ENCODE results near the gene BMPR1B. TPM values are rescaled to one million over a fixed set of nuclear protein-coding genes. Genes with fewer than 3 reads are reported as not detected.

The BMPR1B gene
- total and polyA plus RNA-seq, 2 experiments from 2014 or later = 1.6 to 3.3 TPM

DNA sequence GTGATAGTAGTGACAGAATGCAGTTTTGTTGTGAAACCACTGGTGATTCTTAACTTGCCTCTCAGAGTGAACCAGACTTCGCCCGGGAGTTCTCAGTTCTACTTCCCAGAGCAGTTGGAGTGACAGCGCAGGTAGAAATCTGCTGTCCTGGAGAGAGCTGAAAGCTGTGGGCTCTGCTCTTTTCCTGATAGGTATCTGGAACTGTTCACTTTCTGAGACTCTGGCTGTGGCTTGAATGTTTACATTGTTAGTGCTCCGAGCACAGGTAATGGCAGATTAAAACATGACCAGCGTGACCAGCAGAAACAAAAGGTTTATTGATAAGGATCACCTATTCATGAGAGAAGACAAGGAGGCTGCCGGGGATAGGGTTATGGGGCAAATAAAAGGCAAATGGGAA is 360.7 kb downstream of the BMPR1B start:
- peak; percentile 50 for DNase-seq (ENCODE audit: low spot score)
- Histone ChIP-seq H4K20me1 (ENCODE audit: insufficient read depth, poor library complexity, severe bottlenecking) (no peaks in the 10 kb centered on the region), H3K9me2 (replicated peaks; ENCODE audit: insufficient read depth) (no peaks in the 10 kb centered on the region), H3K4me2 (peak overlapping the region; percentile 69), H3K4me1 (ENCODE audit: insufficient read depth) (no peaks in the 10 kb centered on the region), H2AFZ (peak overlapping the region; percentile 18), H3K4me3 (no peak overlapping the region), H3K27me3 (no peaks in the 10 kb centered on the region), H3K9me3 (ENCODE audit: low read depth) (no peaks in the 10 kb centered on the region), H3K79me2 (no peaks in the 10 kb centered on the region), H3K36me3 (replicated peaks; ENCODE audit: insufficient read depth, low read depth) (no peaks in the 10 kb centered on the region), H3K27ac (peak overlapping the region; percentile 29)
- 23% methylated on average over 6 of the region's 6 CpGs for WGBS (ENCODE audit: low lambda C conversion rate, missing lambda C conversion rate)
- TF ChIP-seq, protein P1, sequence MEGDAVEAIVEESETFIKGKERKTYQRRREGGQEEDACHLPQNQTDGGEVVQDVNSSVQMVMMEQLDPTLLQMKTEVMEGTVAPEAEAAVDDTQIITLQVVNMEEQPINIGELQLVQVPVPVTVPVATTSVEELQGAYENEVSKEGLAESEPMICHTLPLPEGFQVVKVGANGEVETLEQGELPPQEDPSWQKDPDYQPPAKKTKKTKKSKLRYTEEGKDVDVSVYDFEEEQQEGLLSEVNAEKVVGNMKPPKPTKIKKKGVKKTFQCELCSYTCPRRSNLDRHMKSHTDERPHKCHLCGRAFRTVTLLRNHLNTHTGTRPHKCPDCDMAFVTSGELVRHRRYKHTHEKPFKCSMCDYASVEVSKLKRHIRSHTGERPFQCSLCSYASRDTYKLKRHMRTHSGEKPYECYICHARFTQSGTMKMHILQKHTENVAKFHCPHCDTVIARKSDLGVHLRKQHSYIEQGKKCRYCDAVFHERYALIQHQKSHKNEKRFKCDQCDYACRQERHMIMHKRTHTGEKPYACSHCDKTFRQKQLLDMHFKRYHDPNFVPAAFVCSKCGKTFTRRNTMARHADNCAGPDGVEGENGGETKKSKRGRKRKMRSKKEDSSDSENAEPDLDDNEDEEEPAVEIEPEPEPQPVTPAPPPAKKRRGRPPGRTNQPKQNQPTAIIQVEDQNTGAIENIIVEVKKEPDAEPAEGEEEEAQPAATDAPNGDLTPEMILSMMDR (IDR thresholded peaks at IDR 0.05; ENCODE audit: poor library complexity) = no peak
- no peak for TF ChIP-seq EZH2 (IDR thresholded peaks at IDR 0.05; ENCODE audit: borderline replicate concordance)
- TF ChIP-seq EZH2phosphoT487 (IDR thresholded peaks at IDR 0.05; ENCODE audit: low read depth, severe bottlenecking, unreplicated experiment) = no peak

- no peaks in the 10 kb centered on the region for H3K9me2 ChIP-seq (replicated peaks; ENCODE audit: insufficient read depth)
- no peaks in the 10 kb centered on the region for H4K20me1 ChIP-seq (ENCODE audit: insufficient read depth, poor library complexity, severe bottlenecking)
- H3K36me3 ChIP-seq (replicated peaks; ENCODE audit: insufficient read depth, low read depth) = no peaks in the 10 kb centered on the region
- no peaks in the 10 kb centered on the region for H3K9me3 ChIP-seq (ENCODE audit: low read depth)
- no peaks in the 10 kb centered on the region for H3K27me3 ChIP-seq
- TF ChIP-seq EZH2 (IDR thresholded peaks at IDR 0.05; ENCODE audit: borderline replicate concordance) = no peak
- TF ChIP-seq, protein P1 (IDR thresholded peaks at IDR 0.05; ENCODE audit: poor library complexity) = no peak
- no peak for TF ChIP-seq EZH2phosphoT487 (IDR thresholded peaks at IDR 0.05; ENCODE audit: low read depth, severe bottlenecking, unreplicated experiment)
- H3K79me2 ChIP-seq = no peaks in the 10 kb centered on the region
- no peak overlapping the region for H3K4me2 ChIP-seq
- H2AFZ ChIP-seq = no peak overlapping the region
- H3K27ac ChIP-seq = no peak overlapping the region
- no peak for DNase-seq (ENCODE audit: low spot score)
- no peak overlapping the region for H3K4me3 ChIP-seq
- 100% methylated on average over 2 of the region's 2 CpGs for WGBS (ENCODE audit: low lambda C conversion rate, missing lambda C conversion rate)
- H3K4me1 ChIP-seq (ENCODE audit: insufficient read depth) = no peaks in the 10 kb centered on the region
Observed at GRCh38 chr4:95120456-95120855, 362.7 kb downstream of the BMPR1B start.

- no peaks in the 10 kb centered on the region for H3K4me1 ChIP-seq (ENCODE audit: insufficient read depth)
- no peaks in the 10 kb centered on the region for H3K79me2 ChIP-seq
- no peak overlapping the region for H2AFZ ChIP-seq
- DNase-seq (ENCODE audit: low spot score) = no peak
- H3K27me3 ChIP-seq = no peaks in the 10 kb centered on the region
- H3K27ac ChIP-seq = no peak overlapping the region
- H3K4me2 ChIP-seq = no peak overlapping the region
- no peaks in the 10 kb centered on the region for H3K9me2 ChIP-seq (replicated peaks; ENCODE audit: insufficient read depth)
- 77% methylated on average over 9 of the region's 9 CpGs for WGBS (ENCODE audit: low lambda C conversion rate, missing lambda C conversion rate)
- no peaks in the 10 kb centered on the region for H4K20me1 ChIP-seq (ENCODE audit: insufficient read depth, poor library complexity, severe bottlenecking)
- H3K9me3 ChIP-seq (ENCODE audit: low read depth) = no peaks in the 10 kb centered on the region
- no peak overlapping the region for H3K4me3 ChIP-seq
- no peaks in the 10 kb centered on the region for H3K36me3 ChIP-seq (replicated peaks; ENCODE audit: insufficient read depth, low read depth)
- no peak for TF ChIP-seq EZH2phosphoT487 (IDR thresholded peaks at IDR 0.05; ENCODE audit: low read depth, severe bottlenecking, unreplicated experiment)
Observed at GRCh38 chr4:95122001-95122400, 364.2 kb downstream of the BMPR1B start.

DNA sequence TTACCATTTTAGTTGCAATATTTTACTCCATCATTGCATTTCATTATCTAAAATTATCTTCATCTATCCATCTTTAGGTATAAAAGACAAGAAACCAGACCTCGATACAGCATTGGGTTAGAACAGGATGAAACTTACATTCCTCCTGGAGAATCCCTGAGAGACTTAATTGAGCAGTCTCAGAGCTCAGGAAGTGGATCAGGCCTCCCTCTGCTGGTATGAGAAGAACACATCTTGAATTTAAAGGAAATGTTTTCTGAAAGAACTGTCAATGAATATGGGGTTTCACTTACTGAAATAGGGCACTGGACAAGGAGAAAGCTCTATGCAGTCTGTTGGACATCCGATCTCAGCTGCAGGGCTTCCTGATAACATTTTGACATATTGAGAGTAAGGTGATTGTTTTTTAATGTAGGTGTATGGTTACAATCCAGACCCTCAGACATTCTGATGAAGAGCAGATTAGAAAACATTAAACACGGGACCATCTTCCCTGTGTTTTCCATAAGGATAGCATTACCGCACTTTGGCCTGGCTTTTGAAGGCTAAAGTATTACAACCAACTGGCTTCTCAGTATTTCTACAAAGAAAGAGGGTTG is 367.2 kb downstream of the BMPR1B start:
- H3K4me3 ChIP-seq = no peak overlapping the region
- H3K9me2 ChIP-seq (replicated peaks; ENCODE audit: insufficient read depth) = no peaks in the 10 kb centered on the region
- H4K20me1 ChIP-seq (ENCODE audit: insufficient read depth, poor library complexity, severe bottlenecking) = no peaks in the 10 kb centered on the region
- H3K27ac ChIP-seq = no peak overlapping the region
- H3K4me1 ChIP-seq (ENCODE audit: insufficient read depth) = no peaks in the 10 kb centered on the region
- no peaks in the 10 kb centered on the region for H3K27me3 ChIP-seq
- TF ChIP-seq EZH2 (IDR thresholded peaks at IDR 0.05; ENCODE audit: borderline replicate concordance) (no peak), EZH2phosphoT487 (IDR thresholded peaks at IDR 0.05; ENCODE audit: low read depth, severe bottlenecking, unreplicated experiment) (no peak)
- TF ChIP-seq, protein P1 (IDR thresholded peaks at IDR 0.05; ENCODE audit: poor library complexity) = peak; percentile 71
- no peak overlapping the region for H2AFZ ChIP-seq
- H3K9me3 ChIP-seq (ENCODE audit: low read depth) = no peaks in the 10 kb centered on the region
- H3K36me3 ChIP-seq (replicated peaks; ENCODE audit: insufficient read depth, low read depth) = no peaks in the 10 kb centered on the region
- no peaks in the 10 kb centered on the region for H3K79me2 ChIP-seq
- WGBS (ENCODE audit: low lambda C conversion rate, missing lambda C conversion rate) = 48% methylated on average over 4 of the region's 4 CpGs
- peak; percentile 75 for DNase-seq (ENCODE audit: low spot score)
- H3K4me2 ChIP-seq = no peak overlapping the region

All from hepatocyte (in vitro differentiated cells).